Activated gamma-delta T cell treated with Interleukin-2 at 50 U/mL for 16 hours (primary cell): ENCODE measurements around the gene POLR2E.

Experiments
- DNase-seq: peaks from one replicate; pipeline ENCODE4 v3.0.0-alpha.2; 2020

POLR2E gene

GRCh38 chr19:1062387-1063029, 32.7 kb downstream of the POLR2E start:
- DNase-seq: no peak

- no peak for DNase-seq
Observed at GRCh38 chr19:1061987-1062386, 33.2 kb downstream of the POLR2E start.

- DNase-seq: no peak
Observed at GRCh38 chr19:1060689-1061088, 34.5 kb downstream of the POLR2E start.

GRCh38 chr19:1058112-1058511, 37.1 kb downstream of the POLR2E start:
- no peak for DNase-seq

GRCh38 chr19:1057176-1057855, 37.9 kb downstream of the POLR2E start:
- no peak for DNase-seq

GRCh38 chr19:1055886-1056620, 39.1 kb downstream of the POLR2E start:
- DNase-seq: no peak

GRCh38 chr19:1055028-1055425, 40.1 kb downstream of the POLR2E start:
- DNase-seq: no peak

GRCh38 chr19:1054102-1055027, 40.8 kb downstream of the POLR2E start:
- DNase-seq: no peak

- no peak for DNase-seq
Observed at GRCh38 chr19:1053176-1054101, 41.7 kb downstream of the POLR2E start.

- DNase-seq: no peak
Observed at GRCh38 chr19:1052349-1052975, 42.7 kb downstream of the POLR2E start.

- DNase-seq: no peak
Observed at GRCh38 chr19:1051791-1052190, 43.4 kb downstream of the POLR2E start.

- DNase-seq: no peak
Observed at GRCh38 chr19:1050989-1051788, 44.0 kb downstream of the POLR2E start.

- DNase-seq: no peak
Observed at GRCh38 chr19:1049800-1050199, 45.4 kb downstream of the POLR2E start.

- DNase-seq: no peak
Observed at GRCh38 chr19:1049106-1049505, 46.1 kb downstream of the POLR2E start.

GRCh38 chr19:1047696-1048147, 47.5 kb downstream of the POLR2E start:
- no peak for DNase-seq

- no peak for DNase-seq
Observed at GRCh38 chr19:1046836-1047695, 48.1 kb downstream of the POLR2E start.

GRCh38 chr19:1046117-1046626, 49.0 kb downstream of the POLR2E start:
- no peak for DNase-seq

- peak; percentile 42 for DNase-seq
Observed at GRCh38 chr19:1045247-1045603, 50.0 kb downstream of the POLR2E start.
